Glutamatergic neuron (in vitro differentiated cells): ENCODE data around the gene ABCD3. TPM values are rescaled to one million over a fixed set of nuclear protein-coding genes. Genes with fewer than 3 reads are reported as not detected.

ENCODE experiments used
- DNase-seq: peaks from one replicate; pipeline ENCODE4 v3.0.0; 2022
- H3K27ac Mint-ChIP-seq: one replicate; pipeline ENCODE4 v1.8.0; 2020; ENCODE audit warnings: mild to moderate bottlenecking, mixed read lengths, inconsistent platforms; ENCODE audit not compliant: unreplicated experiment
- H3K27me3 Mint-ChIP-seq: one replicate; pipeline ENCODE4 v1.8.0; 2020; ENCODE audit warnings: mild to moderate bottlenecking, moderate library complexity, mixed read lengths, inconsistent platforms; ENCODE audit not compliant: unreplicated experiment
- H3K36me3 Mint-ChIP-seq: one replicate; pipeline ENCODE4 v1.8.0; 2020; ENCODE audit warnings: mild to moderate bottlenecking, mixed read lengths, inconsistent platforms; ENCODE audit not compliant: unreplicated experiment
- H3K4me1 Mint-ChIP-seq: one replicate; pipeline ENCODE4 v1.8.0; 2020; ENCODE audit warnings: mild to moderate bottlenecking, low read depth, mixed read lengths, inconsistent platforms; ENCODE audit not compliant: unreplicated experiment
- H3K4me3 Mint-ChIP-seq: one replicate; pipeline ENCODE4 v1.8.0; 2020; ENCODE audit warnings: mild to moderate bottlenecking, mixed read lengths, inconsistent platforms; ENCODE audit not compliant: unreplicated experiment
- H3K9me3 Mint-ChIP-seq: one replicate; pipeline ENCODE4 v1.8.0; 2020; ENCODE audit warnings: mild to moderate bottlenecking, moderate library complexity, mixed read lengths, inconsistent platforms; ENCODE audit not compliant: unreplicated experiment
- CTCF ChIP-seq: fragments of 200-600 bp; sonication (generic); IDR thresholded peaks from one replicate; pipeline ENCODE4 v1.5.0; 2021; ENCODE audit not compliant: partially characterized antibody, unreplicated experiment
- total RNA-seq: library from RNA; stranded (reverse); fragmentation: NEBNext Ultra II Directional; extraction: Animal tissue kit (Norgen Biotek cat#: 25700); gene quantifications from one replicate; pipeline ENCODE4 v1.2.1, GENCODE V29; 2021; ENCODE audit not compliant: unreplicated experiment

The ABCD3 gene
- total RNA-seq, 1 donor from 2014 or later = 26.0 TPM

GRCh38 chr1:94399453-94399852 lies 18.7 kb upstream of the ABCD3 start:
- Mint-ChIP-seq H3K9me3 (peaks cover 2% of the 10 kb centered on the region), H3K4me3 (no peak overlapping the region), H3K4me1 (no peaks in the 10 kb centered on the region), H3K27ac (no peak overlapping the region), H3K27me3 (no peaks in the 10 kb centered on the region), H3K36me3 (no peaks in the 10 kb centered on the region)
- no peak for TF ChIP-seq CTCF
- no peak for DNase-seq

GRCh38 chr1:94401206-94401605 lies 17.0 kb upstream of the ABCD3 start:
- H3K36me3 Mint-ChIP-seq = no peaks in the 10 kb centered on the region
- H3K4me1 Mint-ChIP-seq = no peaks in the 10 kb centered on the region

GRCh38 chr1:94406446-94406845 lies 11.7 kb upstream of the ABCD3 start:
- Mint-ChIP-seq H3K4me3 (no peak overlapping the region), H3K36me3 (no peaks in the 10 kb centered on the region), H3K27me3 (peaks cover 2% of the 10 kb centered on the region), H3K27ac (no peak overlapping the region), H3K9me3 (peaks cover 2% of the 10 kb centered on the region), H3K4me1 (peaks cover 3% of the 10 kb centered on the region)
- no peak for TF ChIP-seq CTCF
- no peak for DNase-seq

More at GRCh38 chr1:94401206-94401605, 17.0 kb upstream of the ABCD3 start:
- peaks cover 2% of the 10 kb centered on the region for H3K9me3 Mint-ChIP-seq
- no peak overlapping the region for H3K4me3 Mint-ChIP-seq
- TF ChIP-seq CTCF = no peak
- H3K27me3 Mint-ChIP-seq = no peaks in the 10 kb centered on the region
- no peak overlapping the region for H3K27ac Mint-ChIP-seq
- no peak for DNase-seq

- no peak for DNase-seq
- Mint-ChIP-seq H3K4me1 (peaks cover 3% of the 10 kb centered on the region), H3K9me3 (no peaks in the 10 kb centered on the region), H3K27me3 (peaks cover 2% of the 10 kb centered on the region), H3K36me3 (no peaks in the 10 kb centered on the region), H3K27ac (no peak overlapping the region), H3K4me3 (no peak overlapping the region)
- TF ChIP-seq CTCF = no peak
Measured at GRCh38 chr1:94408104-94408830, 9.9 kb upstream of the ABCD3 start.

GRCh38 chr1:94411237-94411636 lies 7.0 kb upstream of the ABCD3 start:
- H3K36me3 Mint-ChIP-seq = no peaks in the 10 kb centered on the region

More at GRCh38 chr1:94411237-94411636, 7.0 kb upstream of the ABCD3 start:
- no peak for DNase-seq
- H3K27ac Mint-ChIP-seq = no peak overlapping the region
- no peaks in the 10 kb centered on the region for H3K9me3 Mint-ChIP-seq
- TF ChIP-seq CTCF = no peak
- H3K4me3 Mint-ChIP-seq = no peak overlapping the region
- peaks cover 2% of the 10 kb centered on the region for H3K27me3 Mint-ChIP-seq
- peaks cover 3% of the 10 kb centered on the region for H3K4me1 Mint-ChIP-seq
